ENCODE measurements around the gene IRF8. TPM values are rescaled to one million over a fixed set of nuclear protein-coding genes. Genes with fewer than 3 reads are reported as not detected.

IRF8 gene
- total and polyA plus RNA-seq, 2 of the 13 experiments (the other 11 are each of a cell fraction or from before 2014, with no cell fraction given) = not detected

DNA sequence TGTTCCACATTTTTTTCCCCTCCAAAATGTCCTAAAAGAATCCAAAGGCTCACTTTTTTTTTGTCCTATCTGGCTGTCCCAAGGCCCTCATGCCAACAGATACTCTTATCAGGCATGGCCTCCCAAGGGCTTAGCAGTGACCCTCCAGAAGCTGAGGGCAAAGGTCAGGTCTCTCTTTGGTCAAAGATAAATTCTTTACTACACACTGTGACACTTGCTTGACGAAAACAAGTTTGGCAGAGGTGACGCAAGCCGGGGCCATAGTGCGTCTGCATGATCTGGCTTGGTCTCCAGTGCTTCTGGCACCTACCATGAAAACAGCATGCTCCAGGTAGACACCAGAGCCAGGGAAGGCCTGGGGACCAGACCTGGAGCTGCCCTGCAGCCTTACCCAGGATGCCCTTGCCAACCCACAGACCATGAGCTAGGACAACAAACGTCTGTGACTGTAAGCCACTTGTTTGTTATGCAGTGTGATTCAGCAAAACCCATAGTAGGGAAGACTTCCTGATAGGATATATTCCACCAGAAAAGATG is 48.5 kb upstream of the IRF8 start (continued):
- TF ChIP-seq, protein P1, sequence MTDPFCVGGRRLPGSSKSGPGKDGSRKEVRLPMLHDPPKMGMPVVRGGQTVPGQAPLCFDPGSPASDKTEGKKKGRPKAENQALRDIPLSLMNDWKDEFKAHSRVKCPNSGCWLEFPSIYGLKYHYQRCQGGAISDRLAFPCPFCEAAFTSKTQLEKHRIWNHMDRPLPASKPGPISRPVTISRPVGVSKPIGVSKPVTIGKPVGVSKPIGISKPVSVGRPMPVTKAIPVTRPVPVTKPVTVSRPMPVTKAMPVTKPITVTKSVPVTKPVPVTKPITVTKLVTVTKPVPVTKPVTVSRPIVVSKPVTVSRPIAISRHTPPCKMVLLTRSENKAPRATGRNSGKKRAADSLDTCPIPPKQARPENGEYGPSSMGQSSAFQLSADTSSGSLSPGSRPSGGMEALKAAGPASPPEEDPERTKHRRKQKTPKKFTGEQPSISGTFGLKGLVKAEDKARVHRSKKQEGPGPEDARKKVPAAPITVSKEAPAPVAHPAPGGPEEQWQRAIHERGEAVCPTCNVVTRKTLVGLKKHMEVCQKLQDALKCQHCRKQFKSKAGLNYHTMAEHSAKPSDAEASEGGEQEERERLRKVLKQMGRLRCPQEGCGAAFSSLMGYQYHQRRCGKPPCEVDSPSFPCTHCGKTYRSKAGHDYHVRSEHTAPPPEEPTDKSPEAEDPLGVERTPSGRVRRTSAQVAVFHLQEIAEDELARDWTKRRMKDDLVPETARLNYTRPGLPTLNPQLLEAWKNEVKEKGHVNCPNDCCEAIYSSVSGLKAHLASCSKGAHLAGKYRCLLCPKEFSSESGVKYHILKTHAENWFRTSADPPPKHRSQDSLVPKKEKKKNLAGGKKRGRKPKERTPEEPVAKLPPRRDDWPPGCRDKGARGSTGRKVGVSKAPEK (CRISPR knock-in tag; IDR thresholded peaks at IDR 0.05; ENCODE audit: borderline replicate concordance) = 0 out of 2 replicates have a peak, but pooled peaks have one; percentile 63
- TF ChIP-seq MLXIP (CRISPR knock-in tag; IDR thresholded peaks at IDR 0.05; ENCODE audit: borderline replicate concordance) = no peak
- no peak for TF ChIP-seq MXI1 (IDR thresholded peaks at IDR 0.05; ENCODE audit: borderline replicate concordance, low read depth, low read length)
- TF ChIP-seq ZNF563 (CRISPR knock-in tag; IDR thresholded peaks at IDR 0.05) = peak; percentile 36; the same call in 1 of the 2 replicates
- TF ChIP-seq, protein P2, sequence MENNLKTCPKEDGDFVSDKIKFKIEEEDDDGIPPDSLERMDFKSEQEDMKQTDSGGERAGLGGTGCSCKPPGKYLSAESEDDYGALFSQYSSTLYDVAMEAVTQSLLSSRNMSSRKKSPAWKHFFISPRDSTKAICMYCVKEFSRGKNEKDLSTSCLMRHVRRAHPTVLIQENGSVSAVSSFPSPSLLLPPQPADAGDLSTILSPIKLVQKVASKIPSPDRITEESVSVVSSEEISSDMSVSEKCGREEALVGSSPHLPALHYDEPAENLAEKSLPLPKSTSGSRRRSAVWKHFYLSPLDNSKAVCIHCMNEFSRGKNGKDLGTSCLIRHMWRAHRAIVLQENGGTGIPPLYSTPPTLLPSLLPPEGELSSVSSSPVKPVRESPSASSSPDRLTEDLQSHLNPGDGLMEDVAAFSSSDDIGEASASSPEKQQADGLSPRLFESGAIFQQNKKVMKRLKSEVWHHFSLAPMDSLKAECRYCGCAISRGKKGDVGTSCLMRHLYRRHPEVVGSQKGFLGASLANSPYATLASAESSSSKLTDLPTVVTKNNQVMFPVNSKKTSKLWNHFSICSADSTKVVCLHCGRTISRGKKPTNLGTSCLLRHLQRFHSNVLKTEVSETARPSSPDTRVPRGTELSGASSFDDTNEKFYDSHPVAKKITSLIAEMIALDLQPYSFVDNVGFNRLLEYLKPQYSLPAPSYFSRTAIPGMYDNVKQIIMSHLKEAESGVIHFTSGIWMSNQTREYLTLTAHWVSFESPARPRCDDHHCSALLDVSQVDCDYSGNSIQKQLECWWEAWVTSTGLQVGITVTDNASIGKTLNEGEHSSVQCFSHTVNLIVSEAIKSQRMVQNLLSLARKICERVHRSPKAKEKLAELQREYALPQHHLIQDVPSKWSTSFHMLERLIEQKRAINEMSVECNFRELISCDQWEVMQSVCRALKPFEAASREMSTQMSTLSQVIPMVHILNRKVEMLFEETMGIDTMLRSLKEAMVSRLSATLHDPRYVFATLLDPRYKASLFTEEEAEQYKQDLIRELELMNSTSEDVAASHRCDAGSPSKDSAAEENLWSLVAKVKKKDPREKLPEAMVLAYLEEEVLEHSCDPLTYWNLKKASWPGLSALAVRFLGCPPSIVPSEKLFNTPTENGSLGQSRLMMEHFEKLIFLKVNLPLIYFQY (CRISPR knock-in tag; IDR thresholded peaks at IDR 0.05; ENCODE audit: borderline replicate concordance) = no peak
- TF ChIP-seq PCBP1 (IDR thresholded peaks at IDR 0.05; ENCODE audit: borderline replicate concordance, low read depth, low read length) = no peak
- TF ChIP-seq, protein P3, sequence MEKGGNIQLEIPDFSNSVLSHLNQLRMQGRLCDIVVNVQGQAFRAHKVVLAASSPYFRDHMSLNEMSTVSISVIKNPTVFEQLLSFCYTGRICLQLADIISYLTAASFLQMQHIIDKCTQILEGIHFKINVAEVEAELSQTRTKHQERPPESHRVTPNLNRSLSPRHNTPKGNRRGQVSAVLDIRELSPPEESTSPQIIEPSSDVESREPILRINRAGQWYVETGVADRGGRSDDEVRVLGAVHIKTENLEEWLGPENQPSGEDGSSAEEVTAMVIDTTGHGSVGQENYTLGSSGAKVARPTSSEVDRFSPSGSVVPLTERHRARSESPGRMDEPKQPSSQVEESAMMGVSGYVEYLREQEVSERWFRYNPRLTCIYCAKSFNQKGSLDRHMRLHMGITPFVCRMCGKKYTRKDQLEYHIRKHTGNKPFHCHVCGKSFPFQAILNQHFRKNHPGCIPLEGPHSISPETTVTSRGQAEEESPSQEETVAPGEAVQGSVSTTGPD (CRISPR knock-in tag; IDR thresholded peaks at IDR 0.05) = peak; percentile 74
- no peak for TF ChIP-seq SNAPC5 (CRISPR knock-in tag; IDR thresholded peaks at IDR 0.05; ENCODE audit: borderline replicate concordance)
- TF ChIP-seq ZBTB14 (CRISPR knock-in tag; IDR thresholded peaks at IDR 0.05) = no peak
- TF ChIP-seq HNF4A (CRISPR knock-in tag; IDR thresholded peaks at IDR 0.05) = peak; percentile 80
- 0 out of 2 replicates have a peak, but pooled peaks have one; percentile 25 for TF ChIP-seq ZNF598 (CRISPR knock-in tag; IDR thresholded peaks at IDR 0.05; ENCODE audit: borderline replicate concordance)
- no peak for TF ChIP-seq HNRNPK (IDR thresholded peaks at IDR 0.05; ENCODE audit: low read depth, low read length, poor library complexity, severe bottlenecking)
- TF ChIP-seq MYC (CRISPR knock-in tag; IDR thresholded peaks at IDR 0.05; ENCODE audit: borderline replicate concordance) = peak; percentile 34; the same call in 1 of the 2 replicates

All from HepG2 (cell line).